ENCODE measurements around the gene KRT77. TPM values are rescaled to one million over a fixed set of nuclear protein-coding genes. Genes with fewer than 3 reads are reported as not detected.

The KRT77 gene
- total RNA-seq = not detected in 2 replicates

DNA sequence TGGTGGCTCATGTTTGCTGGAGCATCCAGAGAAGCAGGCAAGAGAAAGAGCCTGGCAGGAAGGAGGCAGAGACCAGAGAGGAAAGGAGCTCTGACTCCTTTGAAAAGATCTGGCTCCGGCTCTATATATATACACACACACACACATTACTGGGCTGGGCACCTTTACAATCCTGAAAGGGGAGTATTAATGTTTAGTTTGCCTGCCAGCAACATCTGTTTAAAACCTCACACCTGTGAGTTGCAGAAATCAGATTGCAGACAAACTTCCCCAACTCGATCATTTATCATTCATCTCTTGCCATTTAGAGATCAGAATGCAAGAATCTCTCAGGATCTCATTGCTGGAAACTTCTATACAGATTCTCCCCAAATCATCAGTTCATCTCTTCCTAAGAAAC lies at the start of gene KRT77:
KRT77 (minus strand) TSS at position 101 of the 400 bp plus-strand sequence; CDS start at position 11, 90 bp downstream.

DNA sequence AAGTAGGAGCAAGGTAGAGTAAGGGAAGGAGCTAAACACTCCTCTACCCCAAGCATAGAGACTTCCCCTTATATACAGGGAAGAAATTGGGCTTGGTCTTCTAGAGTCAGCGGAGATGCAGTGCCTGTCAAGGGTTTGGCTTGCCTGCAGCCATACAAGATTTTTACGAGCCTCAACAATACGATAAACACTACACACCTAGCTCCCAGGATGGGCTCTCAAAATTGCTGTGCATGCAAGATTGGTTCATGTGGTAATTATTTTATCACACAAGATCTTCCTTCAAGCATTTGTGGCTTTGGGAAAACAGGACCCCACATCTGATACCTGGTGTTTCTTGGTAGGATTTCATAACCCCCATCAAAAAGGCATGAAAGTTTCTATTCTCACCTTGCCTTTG lies 23.0 kb downstream of the KRT77 start, which contains the start of gene KRT1:
KRT1 (minus strand) TSS at position 45 of the 400 bp plus-strand sequence. CDS start 59 bp downstream, outside the sequence.

DNA sequence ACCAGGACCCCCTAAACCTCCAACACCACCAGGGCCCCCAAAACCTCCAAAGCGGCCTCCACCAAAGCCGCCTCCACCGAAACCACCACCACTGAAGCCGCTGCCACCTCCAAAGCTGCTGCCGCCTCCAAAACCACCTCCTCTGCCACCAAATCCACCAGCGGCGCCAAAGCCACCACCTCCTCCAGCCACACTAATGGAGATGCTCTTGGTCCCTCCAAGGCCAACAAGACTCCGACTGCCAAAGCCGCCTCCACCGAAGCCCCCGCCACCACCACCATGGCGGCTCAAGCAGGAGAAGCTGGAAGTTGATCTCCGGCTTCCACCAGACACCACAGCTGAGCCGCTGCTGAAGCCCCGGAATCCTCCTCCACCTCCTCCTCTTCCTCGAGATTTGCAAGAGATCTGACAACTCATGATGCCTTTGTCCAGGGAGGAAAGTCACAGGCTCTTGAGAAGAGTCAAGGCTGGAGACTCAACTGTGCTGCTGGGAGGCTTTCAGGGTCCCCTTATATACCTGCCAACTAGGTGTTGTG lies 51.5 kb downstream of the KRT77 start, which contains the start of gene KRT2:
KRT2 (minus strand) TSS at position 486 of the 536 bp plus-strand sequence; CDS start at position 417, 69 bp downstream.

Other genes starting within 250 kb of the KRT77 start
- gene KRT6C, start 229.7 kb downstream of the KRT77 start, total RNA-seq = not detected in 2 replicates
- gene KRT6A, start 210.3 kb downstream of the KRT77 start, total RNA-seq = 0.19 and 0.66 TPM in 2 replicates
- 0.44 and 0.53 TPM in 2 replicates for gene KRT5, start 183.1 kb downstream of the KRT77 start, total RNA-seq
- gene KRT71, start 150.4 kb downstream of the KRT77 start, total RNA-seq = not detected in 2 replicates
- not detected in 2 replicates for gene KRT74, start 129.7 kb downstream of the KRT77 start, total RNA-seq
- gene KRT72, start 102.1 kb downstream of the KRT77 start, total RNA-seq = not detected in 2 replicates
- gene KRT73, start 85.0 kb downstream of the KRT77 start, total RNA-seq = not detected in 2 replicates
- gene KRT2, start 51.3 kb downstream of the KRT77 start, total RNA-seq = not detected in 2 replicates
- not detected in 2 replicates for gene KRT1, start 23.1 kb downstream of the KRT77 start, total RNA-seq
- not detected in 2 replicates for gene KRT76, start 73.8 kb upstream of the KRT77 start, total RNA-seq
- gene KRT3, start 92.6 kb upstream of the KRT77 start, total RNA-seq = not detected in 2 replicates
- not detected in 2 replicates for gene KRT4, start 110.6 kb upstream of the KRT77 start, total RNA-seq
- gene KRT79, start 130.8 kb upstream of the KRT77 start, total RNA-seq = not detected in 2 replicates
- gene KRT78, start 145.5 kb upstream of the KRT77 start, total RNA-seq = not detected in 2 replicates
- gene KRT8, start 201.6 kb upstream of the KRT77 start, total RNA-seq = 3.3 and 5.9 TPM in 2 replicates
- gene KRT18, start 245.6 kb upstream of the KRT77 start, total RNA-seq = 5.7 and 7.8 TPM in 2 replicates

Measured in aortic smooth muscle cell (primary cell).